Choroid plexus epithelial cell (primary cell): ENCODE data around the gene DSTYK.
A peak's percentile ranks its signal among the peaks of the same experiment; 100 is the strongest.

Experiments
- DNase-seq: peaks from one replicate; pipeline ENCODE4 v3.0.0-alpha.2; 2010; ENCODE audit warnings: low read depth
- H3K4me3 ChIP-seq: 2 replicates; pipeline ENCODE4 v1.5.1; 2011; ENCODE audit warnings: low read depth, mild to moderate bottlenecking, control low read depth, low read length, moderate library complexity
- TF ChIP-seq, protein P1 (sequence below): conservative IDR thresholded peaks from 2 replicates; pipeline ENCODE4 v1.5.1; 2011; ENCODE audit warnings: low read depth, mild to moderate bottlenecking, control low read depth, inconsistent platforms, low read length, moderate library complexity

DSTYK gene, protein sequence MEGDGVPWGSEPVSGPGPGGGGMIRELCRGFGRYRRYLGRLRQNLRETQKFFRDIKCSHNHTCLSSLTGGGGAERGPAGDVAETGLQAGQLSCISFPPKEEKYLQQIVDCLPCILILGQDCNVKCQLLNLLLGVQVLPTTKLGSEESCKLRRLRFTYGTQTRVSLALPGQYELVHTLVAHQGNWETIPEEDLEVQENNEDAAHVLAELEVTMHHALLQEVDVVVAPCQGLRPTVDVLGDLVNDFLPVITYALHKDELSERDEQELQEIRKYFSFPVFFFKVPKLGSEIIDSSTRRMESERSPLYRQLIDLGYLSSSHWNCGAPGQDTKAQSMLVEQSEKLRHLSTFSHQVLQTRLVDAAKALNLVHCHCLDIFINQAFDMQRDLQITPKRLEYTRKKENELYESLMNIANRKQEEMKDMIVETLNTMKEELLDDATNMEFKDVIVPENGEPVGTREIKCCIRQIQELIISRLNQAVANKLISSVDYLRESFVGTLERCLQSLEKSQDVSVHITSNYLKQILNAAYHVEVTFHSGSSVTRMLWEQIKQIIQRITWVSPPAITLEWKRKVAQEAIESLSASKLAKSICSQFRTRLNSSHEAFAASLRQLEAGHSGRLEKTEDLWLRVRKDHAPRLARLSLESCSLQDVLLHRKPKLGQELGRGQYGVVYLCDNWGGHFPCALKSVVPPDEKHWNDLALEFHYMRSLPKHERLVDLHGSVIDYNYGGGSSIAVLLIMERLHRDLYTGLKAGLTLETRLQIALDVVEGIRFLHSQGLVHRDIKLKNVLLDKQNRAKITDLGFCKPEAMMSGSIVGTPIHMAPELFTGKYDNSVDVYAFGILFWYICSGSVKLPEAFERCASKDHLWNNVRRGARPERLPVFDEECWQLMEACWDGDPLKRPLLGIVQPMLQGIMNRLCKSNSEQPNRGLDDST

DNA sequence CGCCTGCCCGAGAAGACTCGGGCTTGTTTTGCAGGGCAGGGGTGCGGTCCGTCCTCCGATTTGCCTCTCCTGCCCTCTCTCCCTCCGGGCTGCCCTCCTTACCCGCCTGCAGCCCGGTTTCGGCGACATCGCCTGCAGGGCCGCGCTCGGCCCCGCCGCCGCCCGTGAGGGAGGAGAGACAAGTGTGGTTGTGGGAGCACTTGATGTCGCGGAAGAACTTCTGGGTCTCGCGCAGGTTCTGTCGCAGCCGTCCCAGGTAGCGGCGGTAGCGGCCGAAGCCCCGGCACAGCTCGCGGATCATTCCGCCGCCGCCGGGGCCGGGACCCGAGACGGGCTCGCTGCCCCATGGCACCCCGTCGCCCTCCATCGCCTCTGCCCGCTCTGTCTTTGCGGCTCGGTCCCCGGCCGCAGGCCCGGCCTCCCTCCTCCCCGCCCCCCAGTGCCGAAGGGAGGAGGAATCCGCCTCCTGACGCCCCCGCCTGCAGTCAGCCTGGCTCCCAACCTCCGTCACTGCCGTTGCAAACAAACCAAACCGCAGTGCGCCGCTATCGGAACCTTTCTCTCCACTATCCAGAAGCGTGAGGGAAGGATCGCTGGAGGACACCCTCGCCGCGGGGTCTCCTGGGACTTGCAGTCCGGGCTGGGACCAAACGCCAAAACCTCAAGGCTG lies at the start of gene DSTYK:
Gene DSTYK, minus strand, starts transcription at position 534 of the 670 bp plus-strand sequence. Its CDS starts 167 bp downstream, at position 367.
- DNase-seq: peak; percentile 98
- TF ChIP-seq, protein P1, sequence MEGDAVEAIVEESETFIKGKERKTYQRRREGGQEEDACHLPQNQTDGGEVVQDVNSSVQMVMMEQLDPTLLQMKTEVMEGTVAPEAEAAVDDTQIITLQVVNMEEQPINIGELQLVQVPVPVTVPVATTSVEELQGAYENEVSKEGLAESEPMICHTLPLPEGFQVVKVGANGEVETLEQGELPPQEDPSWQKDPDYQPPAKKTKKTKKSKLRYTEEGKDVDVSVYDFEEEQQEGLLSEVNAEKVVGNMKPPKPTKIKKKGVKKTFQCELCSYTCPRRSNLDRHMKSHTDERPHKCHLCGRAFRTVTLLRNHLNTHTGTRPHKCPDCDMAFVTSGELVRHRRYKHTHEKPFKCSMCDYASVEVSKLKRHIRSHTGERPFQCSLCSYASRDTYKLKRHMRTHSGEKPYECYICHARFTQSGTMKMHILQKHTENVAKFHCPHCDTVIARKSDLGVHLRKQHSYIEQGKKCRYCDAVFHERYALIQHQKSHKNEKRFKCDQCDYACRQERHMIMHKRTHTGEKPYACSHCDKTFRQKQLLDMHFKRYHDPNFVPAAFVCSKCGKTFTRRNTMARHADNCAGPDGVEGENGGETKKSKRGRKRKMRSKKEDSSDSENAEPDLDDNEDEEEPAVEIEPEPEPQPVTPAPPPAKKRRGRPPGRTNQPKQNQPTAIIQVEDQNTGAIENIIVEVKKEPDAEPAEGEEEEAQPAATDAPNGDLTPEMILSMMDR: peak; percentile 24
- H3K4me3 ChIP-seq: peak within 1 kb of the TSS; percentile 96

DNA sequence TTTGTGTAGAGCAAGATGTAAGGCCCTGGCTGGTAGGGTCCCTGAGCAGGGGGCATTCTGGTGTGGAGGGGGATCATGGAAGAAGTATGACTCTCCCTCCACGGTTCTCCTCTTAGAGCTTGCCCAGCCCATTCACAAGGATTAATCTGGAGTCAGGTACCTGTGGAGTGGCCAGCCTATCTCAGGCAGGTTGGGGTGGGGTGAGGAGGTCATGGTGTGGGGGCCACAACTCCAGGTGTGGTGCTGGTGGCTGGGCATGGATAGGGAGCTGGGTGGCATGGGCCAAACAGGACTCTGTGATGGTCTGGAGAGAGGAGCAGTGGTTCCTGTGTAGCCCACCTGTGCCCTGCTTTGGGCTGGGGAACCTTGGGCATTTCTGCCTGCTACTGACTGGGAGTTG lies 48.5 kb upstream of the DSTYK start:
- TF ChIP-seq, protein P1: no peak
- no peak for DNase-seq
- H3K4me3 ChIP-seq: no peak overlapping the region

DNA sequence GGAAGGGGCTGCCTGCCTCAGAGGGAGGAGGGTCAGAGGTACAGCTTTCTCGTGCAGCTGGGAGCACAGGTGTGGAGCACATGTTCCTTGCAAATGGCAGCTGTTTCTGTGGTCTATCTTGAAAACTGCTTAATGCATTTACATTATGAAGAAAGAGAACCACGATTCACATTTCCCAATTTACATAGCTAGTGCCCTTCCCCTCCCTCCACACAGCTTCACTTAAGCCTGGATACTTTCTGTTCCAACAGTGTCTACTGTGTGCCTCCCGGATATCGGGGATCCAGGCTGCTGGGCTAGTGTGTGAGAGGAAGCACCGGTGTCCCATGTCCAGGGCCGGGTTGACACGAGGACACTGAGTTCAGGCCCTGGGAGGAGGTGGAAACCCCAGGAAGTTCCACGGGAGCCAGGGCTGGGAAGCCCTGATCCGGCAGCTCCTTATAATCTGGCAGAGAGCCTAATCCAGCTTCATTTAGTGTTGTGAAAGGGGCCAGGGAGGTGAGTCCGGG lies 47.9 kb upstream of the DSTYK start:
- TF ChIP-seq, protein P1: no peak

DNA sequence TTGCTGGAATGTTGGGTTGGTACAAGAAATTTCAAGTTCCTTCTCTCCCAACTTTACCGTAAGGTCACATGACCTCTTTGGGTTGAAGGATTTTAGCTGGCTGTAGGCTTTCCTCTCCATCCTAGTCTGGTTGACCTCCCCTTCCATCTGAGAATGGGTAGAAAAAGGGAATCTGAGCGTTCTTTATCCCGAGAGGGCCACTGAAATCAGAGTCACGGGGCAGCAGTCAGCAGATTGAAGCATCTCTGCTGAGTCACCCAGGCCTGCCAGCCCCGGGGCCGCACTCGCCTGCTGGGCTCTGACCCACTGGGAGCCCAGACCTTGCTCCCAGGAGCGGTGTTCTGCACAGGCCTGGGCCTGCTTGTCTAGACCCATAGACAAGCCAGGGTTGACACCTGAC lies 47.2 kb upstream of the DSTYK start:
- TF ChIP-seq, protein P1: no peak
- no peak overlapping the region for H3K4me3 ChIP-seq
- peak; percentile 87 for DNase-seq

More for the DNA sequence above, 47.9 kb upstream of the DSTYK start:
- no peak overlapping the region for H3K4me3 ChIP-seq
- DNase-seq: peak; percentile 58

DNA sequence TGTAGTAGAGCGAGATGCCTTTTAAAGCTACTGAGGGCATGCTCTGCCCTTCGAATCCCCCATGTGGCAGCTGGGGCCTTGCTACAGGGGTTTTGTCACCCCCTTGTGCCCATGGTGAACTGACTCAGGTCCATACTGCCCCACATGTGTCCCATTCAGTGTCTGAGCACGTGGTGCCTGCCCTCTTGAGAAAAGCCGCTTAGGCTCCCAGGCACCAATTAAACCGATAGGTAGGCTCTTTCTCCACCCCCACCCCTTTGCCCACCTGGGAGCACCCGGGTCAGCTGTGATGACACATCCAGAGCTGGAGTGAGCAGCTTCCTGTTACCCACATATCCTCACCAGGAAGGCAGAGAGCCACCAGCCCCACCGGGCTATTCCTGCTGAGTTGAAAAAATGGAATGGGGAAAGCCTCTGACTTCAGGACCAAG lies 46.8 kb upstream of the DSTYK start:
- DNase-seq: peak; percentile 16
- TF ChIP-seq, protein P1: no peak
- H3K4me3 ChIP-seq: no peak overlapping the region

DNA sequence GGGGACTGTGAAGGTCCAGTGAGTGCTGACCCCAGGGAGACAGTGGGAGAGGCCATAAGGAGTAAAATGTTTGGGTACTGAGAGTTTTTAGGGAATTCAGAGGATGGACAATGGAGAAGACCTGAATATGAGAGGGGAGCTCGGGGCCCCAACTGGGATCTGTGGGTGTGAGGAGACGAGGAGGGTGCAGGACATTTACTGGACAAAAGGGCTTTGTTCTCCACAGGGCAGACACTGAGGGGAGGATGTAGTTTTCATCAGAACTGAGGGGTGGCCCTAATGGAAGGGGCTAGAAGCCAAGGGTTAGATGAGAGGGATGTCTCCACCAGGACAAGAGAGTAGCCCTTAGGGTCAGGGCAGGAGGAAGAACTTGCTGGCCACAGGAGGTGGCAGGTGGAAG lies 46.2 kb upstream of the DSTYK start:
- TF ChIP-seq, protein P1: no peak
- H3K4me3 ChIP-seq: no peak overlapping the region
- no peak for DNase-seq
